HT-29 (cell line): ENCODE results near the gene OR6Q1. TPM values are rescaled to one million over a fixed set of nuclear protein-coding genes. Genes with fewer than 3 reads are reported as not detected.

Source experiments
- DNase-seq: peaks from one replicate; pipeline ENCODE4 v3.0.0-alpha.2; 2015; ENCODE audit warnings: low spot score
- small RNA-seq: library from RNA; depleted of rRNA; stranded (forward); fragments of <200 nt; gene quantifications from one replicate; pipeline ENCODE3, GENCODE V24; 2014
- total RNA-seq: library from RNA; depleted of rRNA; stranded (reverse); fragments of >200 nt; shearing (Covaris generic); gene quantifications from 2 replicates; pipeline ENCODE4 v1.2.3, GENCODE V29; 2014; rRNA removed

The OR6Q1 gene
- total RNA-seq, 1 experiment from 2014 or later = not detected

- no peak for DNase-seq
Observed at GRCh38 chr11:58057481-58057880, 26.7 kb downstream of the OR6Q1 start.

GRCh38 chr11:58058276-58059006, 27.7 kb downstream of the OR6Q1 start:
- DNase-seq = peak; percentile 56

DNA sequence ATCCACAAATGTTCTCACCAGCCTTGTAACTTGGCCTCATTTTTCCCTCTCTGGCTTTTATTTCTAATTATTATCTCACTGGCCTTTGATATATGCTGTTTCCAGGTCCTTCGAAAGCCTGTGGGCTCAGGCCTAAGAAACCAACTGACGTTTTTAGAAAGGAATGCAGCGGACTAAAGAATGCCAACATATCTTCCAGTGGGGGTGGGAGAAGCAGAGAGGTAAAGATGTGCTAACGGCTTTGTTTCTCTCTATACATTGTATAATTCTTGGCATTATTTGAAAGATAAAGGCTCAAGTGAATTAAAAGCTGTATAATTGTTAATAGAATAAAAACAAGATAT, 28.2 kb downstream of the OR6Q1 start:
- no peak for DNase-seq

- DNase-seq = no peak
Observed at GRCh38 chr11:58060535-58060934, 29.8 kb downstream of the OR6Q1 start.

- DNase-seq = no peak
Observed at GRCh38 chr11:58060939-58061672, 30.4 kb downstream of the OR6Q1 start.

- no peak for DNase-seq
Observed at GRCh38 chr11:58061813-58062212, 31.1 kb downstream of the OR6Q1 start.

GRCh38 chr11:58067685-58068084, 36.9 kb downstream of the OR6Q1 start:
- DNase-seq = no peak

DNA sequence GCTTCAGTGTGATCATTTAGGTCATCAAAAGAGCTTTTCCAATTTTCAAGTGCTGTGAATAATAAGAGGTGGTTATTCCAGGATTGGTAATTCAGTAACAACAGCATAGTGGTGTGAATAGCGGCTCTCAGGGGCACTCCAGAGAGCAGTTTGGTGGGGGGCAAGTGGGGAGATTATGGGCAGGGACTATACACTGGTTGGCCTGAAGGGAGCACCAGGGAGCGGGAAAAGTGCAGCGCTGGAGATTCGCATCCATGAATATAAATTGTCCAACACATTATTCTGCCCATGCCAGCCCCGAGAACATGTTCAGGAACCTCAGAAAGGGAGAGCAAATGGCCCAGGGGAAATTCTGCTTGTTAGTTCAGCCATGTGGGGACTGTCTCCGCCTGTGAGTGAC, 37.9 kb downstream of the OR6Q1 start:
- DNase-seq = no peak

GRCh38 chr11:58070585-58070984, 39.8 kb downstream of the OR6Q1 start:
- DNase-seq = no peak

DNA sequence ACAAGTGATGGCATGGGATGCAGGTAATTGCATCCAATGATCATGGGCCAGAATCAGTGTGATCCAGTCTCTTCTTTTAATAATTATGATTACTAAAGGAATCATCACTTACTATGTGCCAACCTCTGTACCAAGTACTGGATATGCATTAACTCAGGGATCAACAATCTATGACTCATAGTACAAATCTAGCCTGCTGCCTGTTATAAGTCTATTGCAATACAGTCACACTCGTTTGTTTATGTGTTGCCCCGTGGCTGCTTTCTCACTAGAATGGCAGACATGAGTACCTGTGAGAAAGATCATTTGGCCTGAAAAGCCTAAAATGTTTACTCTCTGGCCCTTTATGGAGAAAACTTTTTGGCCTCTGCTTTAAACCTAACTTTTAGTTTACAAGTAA, 45.0 kb downstream of the OR6Q1 start:
- DNase-seq = no peak

Small RNA genes lying within 50 kb of the gene (small RNA-seq; reads per million reads assigned to genes)
- gene RNU6-899P = not detected

Other genes with a start within 250 kb of the OR6Q1 start
- not detected in 2 replicates for gene OR9Q1, start 7.1 kb upstream of the OR6Q1 start, total RNA-seq
- not detected in 2 replicates for gene OR9I1, start 94.6 kb downstream of the OR6Q1 start, total RNA-seq
- not detected in 2 replicates for gene OR9Q2, start 158.1 kb downstream of the OR6Q1 start, total RNA-seq
- not detected in 2 replicates for gene OR1S2, start 173.2 kb downstream of the OR6Q1 start, total RNA-seq
- gene OR1S1, start 181.8 kb downstream of the OR6Q1 start, total RNA-seq = not detected in 2 replicates
- gene OR10Q1, start 198.0 kb downstream of the OR6Q1 start, total RNA-seq = not detected in 2 replicates
- gene OR10W1, start 237.3 kb downstream of the OR6Q1 start, total RNA-seq = not detected in 2 replicates